GM18867 (cell line): Measurements from ENCODE around the gene COQ7.
A peak's percentile ranks its signal among the peaks of the same experiment; 100 is the strongest.

ENCODE experiments used
- ATAC-seq: cut with Tn5 transposase; IDR thresholded peaks from one replicate; pipeline ENCODE4 v1.9.1; 2021; ENCODE audit warnings: mild to moderate bottlenecking, moderate library complexity; ENCODE audit not compliant: unreplicated experiment

Gene COQ7

GRCh38 chr16:19067349-19068236 is at the start of gene COQ7:
TSS of gene COQ7 (plus strand) at chr16:19067614. CDS start at chr16:19067665, 51 bp downstream.
- peak; percentile 92 for ATAC-seq

GRCh38 chr16:19020689-19021088 is 46.7 kb upstream of the COQ7 start:
- ATAC-seq = no peak

GRCh38 chr16:19021747-19022146 is 45.7 kb upstream of the COQ7 start:
- no peak for ATAC-seq

- no peak for ATAC-seq
Observed at GRCh38 chr16:19027416-19027815, 40.0 kb upstream of the COQ7 start.

- ATAC-seq = no peak
Observed at GRCh38 chr16:19029980-19030379, 37.4 kb upstream of the COQ7 start.

- ATAC-seq = no peak
Observed at GRCh38 chr16:19031738-19032137, 35.7 kb upstream of the COQ7 start.

- no peak for ATAC-seq
Observed at GRCh38 chr16:19033761-19034160, 33.7 kb upstream of the COQ7 start.

GRCh38 chr16:19040400-19040799 is 27.0 kb upstream of the COQ7 start:
- ATAC-seq = no peak

GRCh38 chr16:19044769-19045168 is 22.6 kb upstream of the COQ7 start:
- ATAC-seq = no peak

GRCh38 chr16:19046062-19046461 is 21.4 kb upstream of the COQ7 start:
- ATAC-seq = no peak

- no peak for ATAC-seq
Observed at GRCh38 chr16:19062706-19063105, 4.7 kb upstream of the COQ7 start.

- ATAC-seq = no peak
Observed at GRCh38 chr16:19066988-19067348, 446 bp upstream of the COQ7 start.

- no peak for ATAC-seq
Observed at GRCh38 chr16:19068237-19068815, 912 bp downstream of the COQ7 start.

- ATAC-seq = no peak
Observed at GRCh38 chr16:19071811-19072777, 4.7 kb downstream of the COQ7 start.

- no peak for ATAC-seq
Observed at GRCh38 chr16:19073344-19073743, 5.9 kb downstream of the COQ7 start.

GRCh38 chr16:19073863-19074262 is 6.4 kb downstream of the COQ7 start:
- no peak for ATAC-seq

- no peak for ATAC-seq
Observed at GRCh38 chr16:19075511-19075910, 8.1 kb downstream of the COQ7 start.

GRCh38 chr16:19077879-19078278 is 10.5 kb downstream of the COQ7 start:
- ATAC-seq = no peak

GRCh38 chr16:19083670-19084069 is 16.3 kb downstream of the COQ7 start:
- no peak for ATAC-seq

- ATAC-seq = no peak
Observed at GRCh38 chr16:19084139-19084538, 16.7 kb downstream of the COQ7 start.

GRCh38 chr16:19084879-19085278 is 17.5 kb downstream of the COQ7 start:
- ATAC-seq = no peak
